Fibroblast of pulmonary artery (primary cell): ENCODE measurements around the gene ATXN1.
A peak's percentile ranks its signal among the peaks of the same experiment; 100 is the strongest.

Experiments
- DNase-seq: peaks from one replicate; pipeline ENCODE4 v3.0.0-alpha.2; 2010; ENCODE audit warnings: low read depth
- H3K4me3 ChIP-seq: replicated peaks from 2 replicates; pipeline ENCODE4 v1.5.1; 2011; ENCODE audit warnings: low read depth, mild to moderate bottlenecking, control low read depth, low read length, moderate library complexity
- CTCF ChIP-seq: IDR thresholded peaks from 2 replicates; pipeline ENCODE4 v1.5.1; 2011; ENCODE audit warnings: mild to moderate bottlenecking, control low read depth, low read length, inconsistent platforms; ENCODE audit errors: missing control alignments

ATXN1 gene

GRCh38 chr6:16375843-16376242, 385.4 kb downstream of the ATXN1 start:
- DNase-seq: no peak
- H3K4me3 ChIP-seq: no peak overlapping the region
- TF ChIP-seq CTCF: no peak

GRCh38 chr6:16375206-16375605, 386.1 kb downstream of the ATXN1 start:
- no peak for TF ChIP-seq CTCF
- no peak for DNase-seq
- H3K4me3 ChIP-seq: no peak overlapping the region

- no peak overlapping the region for H3K4me3 ChIP-seq
- DNase-seq: no peak
- no peak for TF ChIP-seq CTCF
Measured at GRCh38 chr6:16374461-16375200, 386.6 kb downstream of the ATXN1 start.

GRCh38 chr6:16374016-16374415, 387.2 kb downstream of the ATXN1 start:
- DNase-seq: no peak
- TF ChIP-seq CTCF: no peak
- H3K4me3 ChIP-seq: no peak overlapping the region

- H3K4me3 ChIP-seq: no peak overlapping the region
- peak; percentile 29 for DNase-seq
- no peak for TF ChIP-seq CTCF
Measured at GRCh38 chr6:16372029-16372776, 389.1 kb downstream of the ATXN1 start.

- no peak overlapping the region for H3K4me3 ChIP-seq
- TF ChIP-seq CTCF: no peak
- no peak for DNase-seq
Measured at GRCh38 chr6:16371401-16371800, 389.9 kb downstream of the ATXN1 start.
